MCF 10A (cell line): ENCODE data around the gene PUS3. TPM values are rescaled to one million over a fixed set of nuclear protein-coding genes. Genes with fewer than 3 reads are reported as not detected.

ENCODE experiments used
- BruUV-seq: library from RNA; stranded (reverse); fragments of 400-500 nt; replicated peaks from 2 replicates; lab custom pipeline; 2021; lab: Mats Ljungman, UMichigan
- CTCF ChIA-PET: fragments of 300-600 bp; sonication (Branson Sonifier 250); formaldehyde crosslinking; extraction: SDS; loops from one replicate; lab custom pipeline; 2021; ENCODE audit warnings: antibody characterized with exemption, inconsistent platforms; lab: Yijun Ruan, JAX
- POLR2A ChIA-PET: fragments of 300-600, 350-650 bp; sonication (Branson Sonifier 250); formaldehyde crosslinking; extraction: SDS; loops from one replicate; lab custom pipeline; 2020; ENCODE audit warnings: antibody characterized with exemption, inconsistent platforms; lab: Yijun Ruan, JAX
- DNase-seq: peaks from one replicate; pipeline ENCODE4 v3.0.0-alpha.2; 2018; ENCODE audit not compliant: unreplicated experiment
- H3K27ac Mint-ChIP-seq: one replicate; pipeline ENCODE4 v1.8.0; 2022; ENCODE audit warnings: mild to moderate bottlenecking, low read depth, mixed read lengths; ENCODE audit not compliant: unreplicated experiment
- H3K27me3 Mint-ChIP-seq: one replicate; pipeline ENCODE4 v1.8.0; 2022; ENCODE audit warnings: mixed read lengths; ENCODE audit not compliant: insufficient read depth, unreplicated experiment
- H3K36me3 Mint-ChIP-seq: one replicate; pipeline ENCODE4 v1.8.0; 2022; ENCODE audit warnings: mild to moderate bottlenecking, moderate library complexity, mixed read lengths; ENCODE audit not compliant: insufficient read depth, unreplicated experiment
- H3K4me1 Mint-ChIP-seq: one replicate; pipeline ENCODE4 v1.8.0; 2022; ENCODE audit warnings: mixed read lengths; ENCODE audit not compliant: insufficient read depth, unreplicated experiment
- H3K4me3 Mint-ChIP-seq: one replicate; pipeline ENCODE4 v1.8.0; 2022; ENCODE audit warnings: mild to moderate bottlenecking, moderate library complexity, mixed read lengths; ENCODE audit not compliant: unreplicated experiment
- H3K9me3 Mint-ChIP-seq: one replicate; pipeline ENCODE4 v1.8.0; 2022; ENCODE audit warnings: mixed read lengths; ENCODE audit not compliant: unreplicated experiment
- intact Hi-C: fragments of 100-400 bp; cut with micrococcal nuclease; formaldehyde crosslinking; loops from 2 replicates; pipeline ENCODE4 v1.14.1; 2022
- total RNA-seq: library from RNA; stranded (reverse); gene quantifications from 2 replicates; pipeline ENCODE4 v1.2.3, GENCODE V29; 2022
- TF ChIP-seq, protein P1 (sequence below): fragments of 200-600 bp; IDR thresholded peaks from one replicate; pipeline ENCODE4 v1.8.0; 2022; ENCODE audit warnings: antibody characterized with exemption, mild to moderate bottlenecking; ENCODE audit not compliant: unreplicated experiment

PUS3 gene
- total RNA-seq, 1 experiment from 2014 or later, result 16.5 TPM

DNA sequence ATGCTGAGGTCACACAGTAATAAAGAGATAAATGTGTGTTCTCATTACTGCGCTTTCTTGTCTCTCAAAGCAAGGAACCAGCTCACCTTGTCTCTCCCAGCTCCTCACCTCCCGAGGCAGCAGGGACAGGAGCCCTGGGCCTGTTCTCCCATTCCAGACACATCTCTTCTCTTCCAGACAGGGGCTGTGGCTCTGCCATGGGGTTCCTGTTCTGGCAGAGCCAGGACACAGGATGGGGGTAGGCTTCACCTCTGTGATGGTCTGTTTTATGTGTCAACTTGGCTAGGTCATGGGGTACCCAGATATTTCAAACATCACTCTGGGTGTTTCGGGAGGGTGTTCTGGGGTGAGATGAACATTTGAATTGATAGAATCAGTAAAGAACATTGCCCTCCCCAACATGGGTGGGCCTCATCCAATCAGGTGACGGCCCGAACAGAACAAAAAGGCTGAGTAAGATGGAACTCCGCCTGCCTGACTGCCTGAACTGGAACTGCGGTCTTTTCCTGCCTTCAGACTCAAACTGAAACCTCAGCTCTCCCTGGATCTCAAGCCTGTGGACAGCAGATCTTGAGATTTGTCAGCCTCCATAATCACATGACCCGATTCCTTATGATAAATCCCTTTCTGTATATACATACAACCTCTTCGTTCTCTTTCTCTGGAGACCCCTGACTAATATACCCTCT, 40.8 kb upstream of the PUS3 start:
- intact Hi-C loops, result no loop called here
- no peak for DNase-seq
- CTCF ChIA-PET, result interaction anchor here (0.6 to 7.4 kb wide), 21 partner anchors 12 to 546 kb away, joined by 3 to 137 read pairs (median 5); partner anchors contain the start of genes CDON and RPUSD4
- H3K4me3 Mint-ChIP-seq, result no peak overlapping the region
- no peaks in the 10 kb centered on the region for H3K9me3 Mint-ChIP-seq
- no TSS peak for BruUV-seq
- H3K27me3 Mint-ChIP-seq, result no peaks in the 10 kb centered on the region
- POLR2A ChIA-PET, result interaction anchor here (0.6 to 2.7 kb wide), 4 partner anchors 67 to 136 kb away, joined by 3 to 14 read pairs (median 3); partner anchors contain the start of gene CDON
- no peaks in the 10 kb centered on the region for H3K36me3 Mint-ChIP-seq
- H3K4me1 Mint-ChIP-seq, result peaks cover 9% of the 10 kb centered on the region
- no peak overlapping the region for H3K27ac Mint-ChIP-seq
- TF ChIP-seq, protein P1, sequence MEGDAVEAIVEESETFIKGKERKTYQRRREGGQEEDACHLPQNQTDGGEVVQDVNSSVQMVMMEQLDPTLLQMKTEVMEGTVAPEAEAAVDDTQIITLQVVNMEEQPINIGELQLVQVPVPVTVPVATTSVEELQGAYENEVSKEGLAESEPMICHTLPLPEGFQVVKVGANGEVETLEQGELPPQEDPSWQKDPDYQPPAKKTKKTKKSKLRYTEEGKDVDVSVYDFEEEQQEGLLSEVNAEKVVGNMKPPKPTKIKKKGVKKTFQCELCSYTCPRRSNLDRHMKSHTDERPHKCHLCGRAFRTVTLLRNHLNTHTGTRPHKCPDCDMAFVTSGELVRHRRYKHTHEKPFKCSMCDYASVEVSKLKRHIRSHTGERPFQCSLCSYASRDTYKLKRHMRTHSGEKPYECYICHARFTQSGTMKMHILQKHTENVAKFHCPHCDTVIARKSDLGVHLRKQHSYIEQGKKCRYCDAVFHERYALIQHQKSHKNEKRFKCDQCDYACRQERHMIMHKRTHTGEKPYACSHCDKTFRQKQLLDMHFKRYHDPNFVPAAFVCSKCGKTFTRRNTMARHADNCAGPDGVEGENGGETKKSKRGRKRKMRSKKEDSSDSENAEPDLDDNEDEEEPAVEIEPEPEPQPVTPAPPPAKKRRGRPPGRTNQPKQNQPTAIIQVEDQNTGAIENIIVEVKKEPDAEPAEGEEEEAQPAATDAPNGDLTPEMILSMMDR, result no peak

DNA sequence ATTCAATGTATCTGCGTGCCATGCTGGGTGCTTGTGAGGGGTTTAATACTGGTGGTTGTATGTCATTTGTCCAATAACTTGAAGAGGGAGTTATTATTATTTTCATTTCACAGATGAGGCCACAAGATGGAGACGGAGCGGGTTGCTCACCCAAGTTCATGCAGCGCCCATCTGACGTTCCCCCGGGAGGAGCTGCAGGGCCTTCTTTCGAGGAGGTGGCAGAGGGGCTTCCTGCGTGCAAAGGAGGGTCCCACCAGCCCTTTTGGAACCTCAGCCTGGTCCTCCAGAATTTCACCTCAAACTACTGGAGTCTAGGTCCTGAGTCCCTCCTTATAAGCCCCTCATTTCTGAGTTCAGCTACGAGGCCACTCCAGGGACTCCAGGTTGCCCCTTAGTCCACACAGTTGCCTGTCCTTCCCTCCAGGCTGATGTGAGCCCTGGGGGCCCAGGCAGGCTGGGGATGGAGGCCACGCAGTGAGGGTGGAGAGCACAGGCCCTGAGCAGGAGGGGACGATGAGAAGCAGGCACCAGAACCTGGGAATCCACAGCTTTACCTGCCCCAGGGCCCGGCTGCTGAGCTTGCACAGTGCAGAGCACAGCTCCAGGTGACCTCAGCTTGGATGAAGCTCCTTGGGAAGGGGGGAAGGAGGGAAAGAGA, 39.9 kb upstream of the PUS3 start:
- TF ChIP-seq, protein P1, result no peak
- H3K27ac Mint-ChIP-seq, result no peak overlapping the region
- H3K36me3 Mint-ChIP-seq, result no peaks in the 10 kb centered on the region

GRCh38 chr11:125941619-125942611, 38.9 kb upstream of the PUS3 start:
- TF ChIP-seq, protein P1, result peak; percentile 70
- BruUV-seq, result no TSS peak
- H3K27me3 Mint-ChIP-seq, result no peaks in the 10 kb centered on the region
- H3K9me3 Mint-ChIP-seq, result no peaks in the 10 kb centered on the region
- DNase-seq, result peak; percentile 61
- intact Hi-C loops, result loop anchor here (1.0 kb wide), 2 partner anchors 119 to 252 kb away; no protein-coding TSS in a partner anchor
- ChIA-PET POLR2A (interaction anchor here (1.3 to 2.7 kb wide), 2 partner anchors 120 to 172 kb away, joined by 6 to 14 read pairs; partner anchors contain the start of gene CDON), CTCF (interaction anchor here (0.6 to 7.4 kb wide), 51 partner anchors 9 to 764 kb away, joined by 3 to 137 read pairs (median 5); partner anchors contain the start of genes CDON and DDX25)
- H3K36me3 Mint-ChIP-seq, result no peaks in the 10 kb centered on the region
- peaks cover 9% of the 10 kb centered on the region for H3K4me1 Mint-ChIP-seq
- peak overlapping the region; percentile 32 for H3K27ac Mint-ChIP-seq
- no peak overlapping the region for H3K4me3 Mint-ChIP-seq

More for the DNA sequence above, 39.9 kb upstream of the PUS3 start:
- H3K9me3 Mint-ChIP-seq, result no peaks in the 10 kb centered on the region
- no peak overlapping the region for H3K4me3 Mint-ChIP-seq
- H3K4me1 Mint-ChIP-seq, result peaks cover 9% of the 10 kb centered on the region
- DNase-seq, result no peak
- ChIA-PET CTCF (interaction anchor here (0.7 to 7.4 kb wide), 35 partner anchors 8 to 357 kb away, joined by 3 to 137 read pairs (median 6); partner anchors contain the start of genes CDON and RPUSD4), POLR2A (interaction anchor here (0.6 to 2.7 kb wide), 4 partner anchors 68 to 287 kb away, joined by 3 to 14 read pairs (median 3); partner anchors contain the start of gene CDON)
- intact Hi-C loops, result loop anchor here (1.0 kb wide), 2 partner anchors 118 to 251 kb away; no protein-coding TSS in a partner anchor
- no TSS peak for BruUV-seq
- no peaks in the 10 kb centered on the region for H3K27me3 Mint-ChIP-seq
